ENCODE results near the gene IFT25.
A peak's percentile ranks its signal among the peaks of the same experiment; 100 is the strongest.

The IFT25 gene

GRCh38 chr1:53959664-53960250 lies 14.3 kb upstream of the IFT25 start:
- Histone ChIP-seq H3K4me3 (ENCODE audit: low read depth, low read length) (no peak overlapping the region), H2AFZ (no peak overlapping the region), H3K79me2 (no peaks in the 10 kb centered on the region), H3K4me2 (ENCODE audit: low read length) (no peak overlapping the region), H3K4me1 (no peaks in the 10 kb centered on the region), H3K9me3 (ENCODE audit: control insufficient read depth, low read length) (no peaks in the 10 kb centered on the region), H3K27me3 (ENCODE audit: control insufficient read depth, insufficient read depth, low read length) (no peaks in the 10 kb centered on the region), H3K36me3 (ENCODE audit: control insufficient read depth, insufficient read depth, low read length) (no peaks in the 10 kb centered on the region), H3K27ac (no peak overlapping the region), H3K9ac (no peak overlapping the region)
- TF ChIP-seq CTCF (IDR thresholded peaks at IDR 0.05), result peak; percentile 51

- Histone ChIP-seq H3K79me2 (no peaks in the 10 kb centered on the region), H3K4me1 (no peaks in the 10 kb centered on the region), H2AFZ (no peak overlapping the region), H3K27ac (peak overlapping the region; percentile 24), H3K36me3 (ENCODE audit: control insufficient read depth, insufficient read depth, low read length) (no peaks in the 10 kb centered on the region), H3K4me2 (ENCODE audit: low read length) (no peak overlapping the region), H3K27me3 (ENCODE audit: control insufficient read depth, insufficient read depth, low read length) (no peaks in the 10 kb centered on the region), H3K9ac (no peak overlapping the region), H3K4me3 (ENCODE audit: low read depth, low read length) (no peak overlapping the region), H3K9me3 (ENCODE audit: control insufficient read depth, low read length) (no peaks in the 10 kb centered on the region)
- TF ChIP-seq CTCF (IDR thresholded peaks at IDR 0.05), result no peak
Observed at GRCh38 chr1:53957194-53957818, 11.8 kb upstream of the IFT25 start.

GRCh38 chr1:53956308-53957168 lies 11.0 kb upstream of the IFT25 start:
- Histone ChIP-seq H3K9ac (no peak overlapping the region), H3K9me3 (ENCODE audit: control insufficient read depth, low read length) (no peaks in the 10 kb centered on the region), H3K36me3 (ENCODE audit: control insufficient read depth, insufficient read depth, low read length) (no peaks in the 10 kb centered on the region), H3K27me3 (ENCODE audit: control insufficient read depth, insufficient read depth, low read length) (no peaks in the 10 kb centered on the region), H2AFZ (no peak overlapping the region), H3K79me2 (no peaks in the 10 kb centered on the region), H3K4me2 (ENCODE audit: low read length) (no peak overlapping the region), H3K27ac (peak overlapping the region; percentile 24), H3K4me3 (ENCODE audit: low read depth, low read length) (no peak overlapping the region), H3K4me1 (no peaks in the 10 kb centered on the region)
- TF ChIP-seq CTCF (IDR thresholded peaks at IDR 0.05), result no peak

- Histone ChIP-seq H3K4me1 (no peaks in the 10 kb centered on the region), H3K36me3 (ENCODE audit: control insufficient read depth, insufficient read depth, low read length) (no peaks in the 10 kb centered on the region), H2AFZ (no peak overlapping the region), H3K9ac (no peak overlapping the region), H3K4me2 (ENCODE audit: low read length) (no peak overlapping the region), H3K9me3 (ENCODE audit: control insufficient read depth, low read length) (no peaks in the 10 kb centered on the region), H3K4me3 (ENCODE audit: low read depth, low read length) (no peak overlapping the region), H3K27me3 (ENCODE audit: control insufficient read depth, insufficient read depth, low read length) (no peaks in the 10 kb centered on the region), H3K27ac (no peak overlapping the region), H3K79me2 (no peaks in the 10 kb centered on the region)
- TF ChIP-seq CTCF (IDR thresholded peaks at IDR 0.05), result no peak
Observed at GRCh38 chr1:53954128-53954527, 8.6 kb upstream of the IFT25 start.
